KMS-11 (cell line): ENCODE results near the gene KIAA1755.

Experiments used
- H2AFZ ChIP-seq: fragments of 200-600 bp; sonication (generic); 2 replicates; pipeline ENCODE4 v1.6.1; 2016; ENCODE audit warnings: antibody characterized with exemption, mixed run types, low read depth
- H3K27ac ChIP-seq: fragments of 200-600 bp; sonication (generic); 2 replicates; pipeline ENCODE4 v1.6.1; 2016; ENCODE audit warnings: mild to moderate bottlenecking, mixed run types
- H3K27me3 ChIP-seq: fragments of 200-600 bp; sonication (generic); 2 replicates; pipeline ENCODE4 v1.6.1; 2017; ENCODE audit warnings: mild to moderate bottlenecking, low read depth, mixed run types, moderate library complexity; ENCODE audit not compliant: insufficient read depth
- H3K36me3 ChIP-seq: fragments of 200-600 bp; sonication (generic); 2 replicates; pipeline ENCODE4 v1.6.1; 2017; ENCODE audit warnings: mild to moderate bottlenecking, mixed run types; ENCODE audit not compliant: insufficient read depth
- H3K4me1 ChIP-seq: fragments of 200-600 bp; sonication (generic); 2 replicates; pipeline ENCODE4 v1.6.1; 2016; ENCODE audit warnings: mild to moderate bottlenecking, low read depth, mixed run types; ENCODE audit not compliant: poor library complexity, severe bottlenecking
- H3K4me2 ChIP-seq: fragments of 200-600 bp; sonication (generic); 2 replicates; pipeline ENCODE4 v1.7.0; 2016; ENCODE audit warnings: mild to moderate bottlenecking, mixed run types
- H3K4me3 ChIP-seq: fragments of 200-600 bp; sonication (generic); IDR thresholded peaks from 2 replicates; pipeline ENCODE4 v1.6.1; 2017; ENCODE audit warnings: low read depth, low read length, mixed read lengths; ENCODE audit not compliant: insufficient read depth
- H3K79me2 ChIP-seq: fragments of 200-600 bp; sonication (generic); 2 replicates; pipeline ENCODE4 v1.6.1; 2016; ENCODE audit warnings: low read depth, mixed run types; ENCODE audit not compliant: insufficient read depth
- H3K9ac ChIP-seq: fragments of 200-600 bp; sonication (generic); 2 replicates; pipeline ENCODE4 v1.6.1; 2016; ENCODE audit warnings: mild to moderate bottlenecking, mixed run types
- H4K20me1 ChIP-seq: fragments of 200-600 bp; sonication (generic); 2 replicates; pipeline ENCODE4 v1.6.1; 2016; ENCODE audit warnings: mild to moderate bottlenecking, mixed run types; ENCODE audit not compliant: insufficient read depth
- CTCF ChIP-seq: fragments of 200-600 bp; sonication (generic); conservative IDR thresholded peaks from 2 replicates; pipeline ENCODE4 v1.6.1; 2017; ENCODE audit warnings: low read depth, mild to moderate bottlenecking, antibody characterized with exemption, low read length, moderate library complexity, mixed read lengths

Gene KIAA1755

GRCh38 chr20:38173237-38174156, 87.0 kb downstream of the KIAA1755 start:
- Histone ChIP-seq H3K27ac (no peak overlapping the region), H3K36me3 (no peaks in the 10 kb centered on the region), H4K20me1 (no peaks in the 10 kb centered on the region), H3K79me2 (no peaks in the 10 kb centered on the region), H3K4me3 (no peak overlapping the region), H3K9ac (no peak overlapping the region), H2AFZ (no peak overlapping the region), H3K4me1 (peaks cover 13% of the 10 kb centered on the region), H3K27me3 (no peaks in the 10 kb centered on the region), H3K4me2 (no peak overlapping the region)
- TF ChIP-seq CTCF, result no peak

GRCh38 chr20:38172408-38172807, 88.1 kb downstream of the KIAA1755 start:
- Histone ChIP-seq H4K20me1 (no peaks in the 10 kb centered on the region), H3K36me3 (no peaks in the 10 kb centered on the region), H3K4me2 (no peak overlapping the region), H3K9ac (no peak overlapping the region), H3K4me1 (peaks cover 13% of the 10 kb centered on the region), H3K79me2 (no peaks in the 10 kb centered on the region), H3K27ac (no peak overlapping the region), H2AFZ (no peak overlapping the region), H3K27me3 (no peaks in the 10 kb centered on the region), H3K4me3 (no peak overlapping the region)
- TF ChIP-seq CTCF, result no peak

GRCh38 chr20:38171675-38172043, 88.9 kb downstream of the KIAA1755 start:
- Histone ChIP-seq H3K79me2 (no peaks in the 10 kb centered on the region), H3K4me1 (peaks cover 13% of the 10 kb centered on the region), H3K36me3 (no peaks in the 10 kb centered on the region), H2AFZ (no peak overlapping the region), H4K20me1 (no peaks in the 10 kb centered on the region), H3K27me3 (no peaks in the 10 kb centered on the region), H3K9ac (no peak overlapping the region), H3K4me2 (no peak overlapping the region), H3K4me3 (no peak overlapping the region), H3K27ac (no peak overlapping the region)
- TF ChIP-seq CTCF, result no peak

- Histone ChIP-seq H3K36me3 (no peaks in the 10 kb centered on the region), H3K27me3 (no peaks in the 10 kb centered on the region), H3K4me3 (no peak overlapping the region), H3K79me2 (no peaks in the 10 kb centered on the region), H3K4me2 (no peak overlapping the region), H3K4me1 (peaks cover 13% of the 10 kb centered on the region), H3K27ac (no peak overlapping the region), H3K9ac (no peak overlapping the region), H2AFZ (no peak overlapping the region), H4K20me1 (no peaks in the 10 kb centered on the region)
- no peak for TF ChIP-seq CTCF
These were observed 89.5 kb downstream of the KIAA1755 start for GRCh38 chr20:38170826-38171674.
